ENCODE results near the gene SLC66A2. TPM values are rescaled to one million over a fixed set of nuclear protein-coding genes. Genes with fewer than 3 reads are reported as not detected.

Gene SLC66A2
- total RNA-seq, 1 donor = 35.8 TPM

DNA sequence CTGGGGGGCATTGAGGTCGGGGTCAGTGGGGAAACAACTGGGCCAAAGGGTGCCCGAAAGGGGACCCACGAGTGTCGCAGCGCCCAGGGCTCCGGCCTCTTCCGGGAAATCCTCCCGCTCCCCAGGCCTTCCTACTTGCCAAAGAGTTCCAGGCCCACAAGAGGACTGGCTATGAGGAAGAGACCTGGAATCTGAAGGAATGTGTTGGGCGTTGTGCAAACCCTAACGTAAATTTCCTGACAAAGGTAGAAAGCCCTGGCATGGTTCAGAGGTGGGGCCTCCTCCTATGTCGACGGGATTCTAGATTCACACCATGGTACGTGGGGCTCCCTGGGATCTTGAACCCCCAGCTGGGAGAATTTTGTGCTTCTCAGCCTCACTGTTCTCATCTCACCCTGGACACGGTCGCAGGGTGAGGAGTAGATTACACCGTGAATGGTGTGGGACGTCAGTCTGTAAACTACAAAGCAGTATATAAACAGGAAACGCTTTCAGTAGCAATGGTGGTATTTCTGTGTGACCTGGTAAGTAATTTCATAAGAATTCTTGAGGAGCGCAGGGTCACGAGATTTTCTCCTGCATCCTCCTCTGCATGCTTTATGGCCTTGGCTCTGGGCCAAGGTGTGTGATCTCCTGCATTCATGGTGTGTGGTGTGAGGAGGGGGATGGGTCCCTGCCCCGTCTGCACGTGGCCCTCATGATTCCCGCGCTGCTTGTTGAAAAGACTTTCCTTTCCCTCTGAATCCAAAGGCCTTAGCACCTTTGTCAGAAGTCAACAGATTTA, 13.9 kb upstream of the SLC66A2 start:
- Histone ChIP-seq H3K4me2 (ENCODE audit: insufficient read depth, low read length) (peak overlapping the region; percentile 86), H3K4me1 (ENCODE audit: insufficient read depth, low read length) (peaks cover 36% of the 10 kb centered on the region)
- DNase-seq (ENCODE audit: insufficient read length, low spot score, missing footprints) = peak; percentile 93

DNA sequence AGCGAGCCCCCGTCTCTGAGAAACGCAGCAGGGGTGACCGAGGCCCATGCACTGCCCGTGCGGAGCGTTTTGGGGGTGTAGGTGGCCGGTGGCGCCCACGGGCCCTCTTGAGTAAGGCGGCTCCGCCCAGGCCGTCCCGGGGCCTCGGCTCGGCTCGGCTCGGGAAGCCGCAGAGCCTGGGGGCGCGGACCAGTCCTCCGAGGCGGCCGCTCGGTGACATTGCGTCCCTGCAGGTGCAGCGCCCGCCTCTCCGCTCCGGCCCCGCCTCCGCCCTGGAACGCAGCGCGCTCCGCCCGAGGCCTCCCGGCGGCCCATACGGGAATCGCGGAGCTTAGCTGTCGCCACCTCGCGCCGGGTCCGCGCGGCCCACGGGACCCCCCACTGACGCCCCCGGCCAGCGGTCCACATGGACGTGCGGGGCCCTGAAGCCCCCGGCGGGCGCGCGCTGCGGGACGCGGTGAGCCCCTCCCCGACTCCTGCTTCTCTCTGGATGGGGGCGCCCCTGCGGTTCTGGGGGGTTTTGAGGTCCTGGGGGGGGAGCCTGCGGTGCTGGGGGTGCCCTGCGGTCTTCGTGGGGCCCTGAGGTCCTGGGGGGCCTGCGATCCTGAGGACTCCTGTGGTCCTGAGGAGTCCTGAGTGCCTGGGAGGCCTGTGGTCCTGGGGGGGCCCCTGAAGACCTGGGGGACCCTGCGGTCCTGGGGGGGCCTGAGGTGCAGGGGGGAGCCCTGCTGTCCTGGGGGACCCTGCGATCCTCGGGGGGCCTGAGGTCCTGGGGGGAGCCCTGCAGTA, 13.1 kb upstream of the SLC66A2 start, which contains the start of gene HSBP1L1:
HSBP1L1 (plus strand) TSS at position 314 of the 789 bp plus-strand sequence; CDS start at position 407, 93 bp downstream.
- H3K9me3 ChIP-seq (ENCODE audit: low read depth, low read length) = no peaks in the 10 kb centered on the region
- H3K27ac ChIP-seq (ENCODE audit: low read depth, low read length) = peak within 1 kb of the TSS; percentile 83
- DNase-seq (ENCODE audit: insufficient read length, low spot score, missing footprints) = peak; percentile 93
- H3K4me1 ChIP-seq (ENCODE audit: insufficient read depth, low read length) = peaks cover 44% of the 10 kb centered on the region
- TF ChIP-seq, protein P1, sequence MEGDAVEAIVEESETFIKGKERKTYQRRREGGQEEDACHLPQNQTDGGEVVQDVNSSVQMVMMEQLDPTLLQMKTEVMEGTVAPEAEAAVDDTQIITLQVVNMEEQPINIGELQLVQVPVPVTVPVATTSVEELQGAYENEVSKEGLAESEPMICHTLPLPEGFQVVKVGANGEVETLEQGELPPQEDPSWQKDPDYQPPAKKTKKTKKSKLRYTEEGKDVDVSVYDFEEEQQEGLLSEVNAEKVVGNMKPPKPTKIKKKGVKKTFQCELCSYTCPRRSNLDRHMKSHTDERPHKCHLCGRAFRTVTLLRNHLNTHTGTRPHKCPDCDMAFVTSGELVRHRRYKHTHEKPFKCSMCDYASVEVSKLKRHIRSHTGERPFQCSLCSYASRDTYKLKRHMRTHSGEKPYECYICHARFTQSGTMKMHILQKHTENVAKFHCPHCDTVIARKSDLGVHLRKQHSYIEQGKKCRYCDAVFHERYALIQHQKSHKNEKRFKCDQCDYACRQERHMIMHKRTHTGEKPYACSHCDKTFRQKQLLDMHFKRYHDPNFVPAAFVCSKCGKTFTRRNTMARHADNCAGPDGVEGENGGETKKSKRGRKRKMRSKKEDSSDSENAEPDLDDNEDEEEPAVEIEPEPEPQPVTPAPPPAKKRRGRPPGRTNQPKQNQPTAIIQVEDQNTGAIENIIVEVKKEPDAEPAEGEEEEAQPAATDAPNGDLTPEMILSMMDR (IDR thresholded peaks at IDR 0.05; ENCODE audit: extremely low read depth, low read depth, low read length) = no peak
- peak within 1 kb of the TSS; percentile 82 for H3K4me3 ChIP-seq (ENCODE audit: insufficient read depth, low read length)
- no peaks in the 10 kb centered on the region for H3K27me3 ChIP-seq (ENCODE audit: insufficient read depth, low read length)
- H3K36me3 ChIP-seq (ENCODE audit: insufficient read depth, low read length) = peaks cover 15% of the 10 kb centered on the region
- H3K4me2 ChIP-seq (ENCODE audit: insufficient read depth, low read length) = peak within 1 kb of the TSS; percentile 86
- peaks cover 6% of the 10 kb centered on the region for H4K20me1 ChIP-seq (ENCODE audit: insufficient read depth, low read length)
- H2AFZ ChIP-seq (ENCODE audit: low read length) = peak within 1 kb of the TSS; percentile 53
- peaks cover 20% of the 10 kb centered on the region for H3K79me2 ChIP-seq (ENCODE audit: insufficient read depth, low read length)

More for the DNA sequence above, 13.9 kb upstream of the SLC66A2 start:
- H3K79me2 ChIP-seq (ENCODE audit: insufficient read depth, low read length) = peaks cover 22% of the 10 kb centered on the region
- H4K20me1 ChIP-seq (ENCODE audit: insufficient read depth, low read length) = peaks cover 8% of the 10 kb centered on the region
- TF ChIP-seq, protein P1 (IDR thresholded peaks at IDR 0.05; ENCODE audit: extremely low read depth, low read depth, low read length) = no peak
- no peaks in the 10 kb centered on the region for H3K9me3 ChIP-seq (ENCODE audit: low read depth, low read length)
- H3K36me3 ChIP-seq (ENCODE audit: insufficient read depth, low read length) = peaks cover 21% of the 10 kb centered on the region
- peak overlapping the region; percentile 53 for H2AFZ ChIP-seq (ENCODE audit: low read length)
- no peaks in the 10 kb centered on the region for H3K27me3 ChIP-seq (ENCODE audit: insufficient read depth, low read length)
- peak overlapping the region; percentile 82 for H3K4me3 ChIP-seq (ENCODE audit: insufficient read depth, low read length)
- H3K27ac ChIP-seq (ENCODE audit: low read depth, low read length) = peak overlapping the region; percentile 83

DNA sequence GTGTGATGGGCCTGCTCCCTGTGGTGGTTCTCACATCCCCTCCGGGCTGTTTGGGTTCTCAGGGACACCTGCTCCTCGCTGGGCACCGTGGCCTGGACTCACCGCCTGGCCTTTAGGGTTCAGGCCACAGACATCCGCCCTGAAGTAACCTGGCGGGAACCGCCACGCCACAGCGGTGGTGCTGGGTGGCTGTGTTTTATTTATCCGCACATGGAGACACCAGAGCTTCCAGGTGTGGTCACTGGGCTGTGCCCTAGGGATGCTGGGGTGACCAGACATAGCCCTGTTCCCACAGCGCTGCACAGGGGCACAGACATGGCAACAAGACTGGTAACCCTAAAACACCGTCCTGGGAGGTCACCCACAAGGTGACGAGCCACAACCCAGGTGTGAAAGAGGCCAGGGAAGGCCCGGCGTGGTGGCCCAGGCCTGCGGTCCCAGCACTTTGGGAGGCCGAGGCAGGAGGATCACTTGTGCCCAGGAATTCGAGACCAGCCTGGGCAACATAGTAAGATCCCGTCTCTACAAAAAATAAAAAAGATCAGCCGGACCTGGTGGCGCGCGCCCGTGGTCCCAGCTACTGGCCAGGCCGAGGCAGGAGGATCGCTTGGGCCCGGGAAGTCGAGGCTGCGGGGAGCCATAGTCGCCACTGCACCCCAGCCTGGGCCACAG, 12.3 kb upstream of the SLC66A2 start:
- H3K79me2 ChIP-seq (ENCODE audit: insufficient read depth, low read length) = peaks cover 18% of the 10 kb centered on the region
- H3K27ac ChIP-seq (ENCODE audit: low read depth, low read length) = no peak overlapping the region
- H3K4me1 ChIP-seq (ENCODE audit: insufficient read depth, low read length) = peaks cover 44% of the 10 kb centered on the region
- H2AFZ ChIP-seq (ENCODE audit: low read length) = no peak overlapping the region
- no peak for DNase-seq (ENCODE audit: insufficient read length, low spot score, missing footprints)
- H3K9me3 ChIP-seq (ENCODE audit: low read depth, low read length) = no peaks in the 10 kb centered on the region
- TF ChIP-seq, protein P1 (IDR thresholded peaks at IDR 0.05; ENCODE audit: extremely low read depth, low read depth, low read length) = no peak
- peaks cover 4% of the 10 kb centered on the region for H4K20me1 ChIP-seq (ENCODE audit: insufficient read depth, low read length)
- H3K27me3 ChIP-seq (ENCODE audit: insufficient read depth, low read length) = no peaks in the 10 kb centered on the region
- H3K4me3 ChIP-seq (ENCODE audit: insufficient read depth, low read length) = peak overlapping the region; percentile 82
- peak overlapping the region; percentile 86 for H3K4me2 ChIP-seq (ENCODE audit: insufficient read depth, low read length)
- H3K36me3 ChIP-seq (ENCODE audit: insufficient read depth, low read length) = peaks cover 12% of the 10 kb centered on the region

All from osteoblast (primary cell).